IMR-90 (cell line): ENCODE results near the gene TIGD3. TPM values are rescaled to one million over a fixed set of nuclear protein-coding genes. Genes with fewer than 3 reads are reported as not detected.

ENCODE experiments used
- ATAC-seq: fragments of 200-7000 bp; cut with Tn5 transposase; 2 replicates; pipeline ENCODE4 v1.9.1; 2020; ENCODE audit warnings: low read depth, mild to moderate bottlenecking, moderate library complexity
- BruUV-seq: library from RNA; stranded (reverse); fragments of 400-500 nt; replicated peaks from 2 replicates; lab custom pipeline; 2021; lab: Mats Ljungman, UMichigan
- CTCF ChIA-PET: fragments of 300-600 bp; formaldehyde crosslinking; extraction: SDS; loops from one replicate; lab custom pipeline; 2021; ENCODE audit warnings: antibody characterized with exemption; lab: Yijun Ruan, JAX
- POLR2A ChIA-PET: fragments of 300-600 bp; sonication (Branson Sonifier 250); formaldehyde crosslinking; loops from one replicate; lab custom pipeline; 2022; ENCODE audit warnings: antibody characterized with exemption; ENCODE audit not compliant: unreplicated experiment; lab: Charles Lee
- DNase-seq: peaks from one replicate; pipeline ENCODE4 v3.0.0; 2013
- H2AFZ ChIP-seq: replicated peaks from 2 replicates; pipeline ENCODE3; 2013; ENCODE audit warnings: low read length, mild to moderate bottlenecking; ENCODE audit not compliant: poor library complexity
- H2AK5ac ChIP-seq: 2 replicates; pipeline ENCODE4 v1.6.1; 2013; ENCODE audit warnings: low read depth, low read length, inconsistent platforms
- H2AK9ac ChIP-seq: replicated peaks from 2 replicates; pipeline ENCODE3; 2013; ENCODE audit warnings: mild to moderate bottlenecking, low read depth, low read length, moderate library complexity; ENCODE audit not compliant: poor library complexity
- H2BK120ac ChIP-seq: 2 replicates; pipeline ENCODE4 v1.6.1; 2013; ENCODE audit warnings: low read depth, low read length, inconsistent platforms
- H2BK15ac ChIP-seq: 3 replicates; pipeline ENCODE4 v1.6.1; 2013; ENCODE audit warnings: low read depth, low read length, inconsistent platforms
- H2BK20ac ChIP-seq: 2 replicates; pipeline ENCODE4 v1.6.1; 2013; ENCODE audit warnings: low read depth, mild to moderate bottlenecking, inconsistent platforms, low read length, moderate library complexity
- H2BK5ac ChIP-seq: 2 replicates; pipeline ENCODE4 v1.6.1; 2013; ENCODE audit warnings: mild to moderate bottlenecking, low read depth, low read length, inconsistent platforms; ENCODE audit not compliant: poor library complexity, severe bottlenecking
- H3K14ac ChIP-seq: replicated peaks from 2 replicates; pipeline ENCODE4 v1.6.1; 2013; ENCODE audit warnings: low read depth, low read length, inconsistent platforms
- H3K18ac ChIP-seq: 2 replicates; pipeline ENCODE4 v1.6.1; 2013; ENCODE audit warnings: low read depth, low read length, control low read depth
- H3K23ac ChIP-seq: 2 replicates; pipeline ENCODE4 v1.6.1; 2013; ENCODE audit warnings: low read depth, low read length, inconsistent platforms
- H3K27ac ChIP-seq: 2 replicates; pipeline ENCODE4 v1.5.1; 2013; ENCODE audit warnings: mild to moderate bottlenecking, control low read depth, low read length; ENCODE audit not compliant: insufficient read depth
- H3K27me3 ChIP-seq: 2 replicates; pipeline ENCODE4 v1.6.1; 2013; ENCODE audit warnings: low read length; ENCODE audit not compliant: control insufficient read depth, insufficient read depth
- H3K36me3 ChIP-seq: 2 replicates; pipeline ENCODE4 v1.6.1; 2013; ENCODE audit warnings: low read length, mixed read lengths; ENCODE audit not compliant: control insufficient read depth, insufficient read depth
- H3K4ac ChIP-seq: 2 replicates; pipeline ENCODE4 v1.6.1; 2013; ENCODE audit warnings: low read depth, low read length, inconsistent platforms
- H3K4me1 ChIP-seq: 2 replicates; pipeline ENCODE4 v1.6.1; 2013; ENCODE audit warnings: low read length, mixed read lengths; ENCODE audit not compliant: control insufficient read depth, insufficient read depth
- H3K4me2 ChIP-seq: 2 replicates; pipeline ENCODE4 v1.6.1; 2013; ENCODE audit warnings: low read depth, mild to moderate bottlenecking, control low read depth, low read length, moderate library complexity
- H3K4me3 ChIP-seq: 2 replicates; pipeline ENCODE4 v1.5.1; 2013; ENCODE audit warnings: low read depth, mild to moderate bottlenecking, control low read depth, low read length, moderate library complexity; ENCODE audit not compliant: insufficient read depth
- H3K56ac ChIP-seq: 2 replicates; pipeline ENCODE4 v1.6.1; 2013; ENCODE audit warnings: low read length, inconsistent platforms; ENCODE audit not compliant: insufficient read depth; ENCODE audit errors: extremely low read depth
- H3K79me1 ChIP-seq, 2 experiments: 2 replicates each; pipeline ENCODE4 v1.6.1; 2013; ENCODE audit warnings: low read length in 2 of 2, inconsistent platforms in 1 of 2, low read depth in 1 of 2
- H3K9ac ChIP-seq: 2 replicates; pipeline ENCODE4 v1.6.1; 2013; ENCODE audit warnings: low read depth, low read length, control low read depth
- H3K9me1 ChIP-seq: 2 replicates; pipeline ENCODE4 v1.6.1; 2013; ENCODE audit warnings: low read length, inconsistent platforms; ENCODE audit not compliant: insufficient read depth
- H3K9me3 ChIP-seq: 2 replicates; pipeline ENCODE4 v1.6.1; 2013; ENCODE audit warnings: low read length; ENCODE audit not compliant: control insufficient read depth, insufficient read depth
- H4K20me1 ChIP-seq: 2 replicates; pipeline ENCODE4 v1.6.1; 2013; ENCODE audit warnings: low read length, inconsistent platforms; ENCODE audit not compliant: insufficient read depth
- H4K5ac ChIP-seq: 2 replicates; pipeline ENCODE4 v1.6.1; 2013; ENCODE audit warnings: mild to moderate bottlenecking, low read depth, low read length, control low read depth
- H4K8ac ChIP-seq, 2 experiments: 2 replicates each; pipeline ENCODE4 v1.6.1; 2013; ENCODE audit warnings: low read depth in 2 of 2, low read length in 2 of 2, control low read depth in 1 of 2, inconsistent platforms in 1 of 2
- H4K91ac ChIP-seq: 2 replicates; pipeline ENCODE4 v1.6.1; 2013; ENCODE audit warnings: low read depth, low read length, inconsistent platforms; ENCODE audit not compliant: insufficient read depth
- ELK1 ChIP-seq: fragments of 150-350 bp; IDR thresholded peaks from 2 replicates; pipeline ENCODE4 v1.6.1; 2016; ENCODE audit warnings: low read depth, mild to moderate bottlenecking, low read length, moderate library complexity, borderline replicate concordance
- MAFK ChIP-seq: IDR thresholded peaks from 2 replicates; pipeline ENCODE4 v1.6.1; 2012; ENCODE audit warnings: low read depth, low read length, improper control_type of control experiment
- MAZ ChIP-seq: IDR thresholded peaks from 2 replicates; pipeline ENCODE4 v1.6.1; 2012; ENCODE audit warnings: low read depth, mild to moderate bottlenecking, low read length, improper control_type of control experiment, moderate library complexity, borderline replicate concordance
- MXI1 ChIP-seq: IDR thresholded peaks from 2 replicates; pipeline ENCODE4 v1.6.1; 2012; ENCODE audit warnings: low read depth, mild to moderate bottlenecking, low read length, moderate library complexity, borderline replicate concordance
- NFE2L2 ChIP-seq: fragments of 150-350 bp; IDR thresholded peaks from 2 replicates; pipeline ENCODE4 v1.6.1; 2016; ENCODE audit warnings: low read depth, mild to moderate bottlenecking, low read length
- SMC3 ChIP-seq: fragments of 150-350 bp; IDR thresholded peaks from 2 replicates; pipeline ENCODE4 v1.6.1; 2016; ENCODE audit warnings: low read depth, mild to moderate bottlenecking, antibody characterized with exemption, low read length, moderate library complexity
- USF2 ChIP-seq: fragments of 150-350 bp; IDR thresholded peaks from 2 replicates; pipeline ENCODE4 v1.6.1; 2017; ENCODE audit warnings: mild to moderate bottlenecking, antibody characterized with exemption, low read length, low read depth
- WGBS, 2 experiments: methylation state at CpG; one replicate each; pipeline versions ENCODE4 v1.1.5 to v1.1.7; 2013; ENCODE audit warnings: missing lambda C conversion rate in 2 of 2; ENCODE audit not compliant: insufficient read length in 1 of 2; ENCODE audit errors: extremely low coverage in 2 of 2; 5-methylcytosine and 5-hydroxymethylcytosine counted together
- dilution Hi-C: fragments of 300-500 bp; cut with HindIII; formaldehyde crosslinking; loops from one replicate; pipeline ENCODE4 v1.14.3; 2018; ENCODE audit warnings: low sequenced_read_pairs; ENCODE audit not compliant: unreplicated experiment
- in situ Hi-C: fragments of 300-500 bp; cut with MboI; formaldehyde crosslinking; loops from 3 replicates; pipeline ENCODE4 v1.14.3; 2019; ENCODE audit warnings: low sequenced_read_pairs, inconsistent platforms, mixed read lengths
- intact Hi-C: fragments of 100-400 bp; cut with micrococcal nuclease; formaldehyde crosslinking; loops from 2 replicates; pipeline ENCODE4 v1.10.0; 2022
- polyA plus RNA-seq, 3 experiments: library from polyadenylated mRNA; depleted of rRNA; stranded (reverse); fragments of >200 nt; gene quantifications; 2 replicates each; pipeline ENCODE4 v1.2.3, GENCODE V29; 2012; ENCODE audit warnings: low replicate concordance in 1 of 3
- total RNA-seq: library from RNA; depleted of rRNA; stranded (reverse); fragments of >200 nt; gene quantifications from 2 replicates; pipeline ENCODE4 v1.2.3, GENCODE V29; 2012

The TIGD3 gene
- total and polyA plus RNA-seq, 2 of the 4 experiments (the other 2 are of a cell fraction) = 0.12 TPM; not detected in 1

GRCh38 chr11:65393513-65394079, 39.0 kb downstream of the TIGD3 start:
- no peak overlapping the region for H2AFZ ChIP-seq
- no peak overlapping the region for H3K4ac ChIP-seq
- no peak overlapping the region for H3K14ac ChIP-seq
- H3K9ac ChIP-seq = no peak overlapping the region
- no peak overlapping the region for H3K56ac ChIP-seq
- intact Hi-C loops (no loop called here), in situ Hi-C loops (no loop called here), dilution Hi-C loops (no loop called here)
- peaks cover 49% of the 10 kb centered on the region for H3K36me3 ChIP-seq
- peaks cover 8% of the 10 kb centered on the region; the same call in 1 of the 2 replicates for H4K20me1 ChIP-seq
- H3K18ac ChIP-seq = no peak overlapping the region
- peaks cover 22% of the 10 kb centered on the region for H3K4me1 ChIP-seq
- TF ChIP-seq MXI1 = no peak
- TF ChIP-seq NFE2L2 = no peak
- no peak for TF ChIP-seq MAFK
- TF ChIP-seq ELK1 = no peak
- TF ChIP-seq MAZ = no peak
- TF ChIP-seq SMC3 = no peak
- no peak for TF ChIP-seq USF2
- H2AK9ac ChIP-seq = no peak overlapping the region
- H3K9me1 ChIP-seq = peaks cover 11% of the 10 kb centered on the region
- H2AK5ac ChIP-seq = no peak overlapping the region
- H4K8ac ChIP-seq = no peak overlapping the region
- H2BK5ac ChIP-seq = no peak overlapping the region
- no peak overlapping the region for H4K91ac ChIP-seq
- no peak overlapping the region for H3K23ac ChIP-seq
- H3K27me3 ChIP-seq = no peaks in the 10 kb centered on the region
- H3K79me1 ChIP-seq = peaks cover 9 to 81% of the 10 kb centered on the region in 2 experiments; a peak in 3 of 4 replicates
- H3K27ac ChIP-seq = no peak overlapping the region
- H3K4me2 ChIP-seq = no peak overlapping the region
- DNase-seq (no peak), ATAC-seq (no peak)
- H2BK15ac ChIP-seq = no peak overlapping the region
- H3K9me3 ChIP-seq = no peaks in the 10 kb centered on the region
- no TSS peak for BruUV-seq
- CTCF ChIA-PET = interaction anchor here (0.5 to 0.6 kb wide), 2 partner anchors 13 to 41 kb away, joined by 3 to 7 read pairs; no protein-coding TSS in a partner anchor
- H3K4me3 ChIP-seq = no peak overlapping the region
- no peak overlapping the region for H2BK20ac ChIP-seq
- no peak overlapping the region for H2BK120ac ChIP-seq
- POLR2A ChIA-PET = no interaction called here
- no peak overlapping the region for H4K5ac ChIP-seq
- WGBS, 2 experiments = 83% methylated on average over 8 of the region's 17 CpGs; no CpG with 5 or more reads in 1 of the 2 experiments
